Subcutaneous abdominal adipose tissue (tissue), 5 donors: ENCODE results near the gene AKIRIN2.

Source experiments
- H3K27ac ChIP-seq: one replicate; pipeline ENCODE4 v1.7.0; 2013; ENCODE audit warnings: low read depth, mild to moderate bottlenecking, inconsistent platforms, low read length, moderate library complexity
- H3K27me3 ChIP-seq, 5 donors: one replicate each; pipeline ENCODE4 v1.7.0; 2013; ENCODE audit warnings: low read length in 5 of 5, inconsistent platforms in 1 of 5; ENCODE audit not compliant: control insufficient read depth in 5 of 5, insufficient read depth in 4 of 5
- H3K36me3 ChIP-seq, 5 donors: one replicate each; pipeline ENCODE4 v1.7.0; 2013; ENCODE audit warnings: low read length in 5 of 5; ENCODE audit not compliant: control insufficient read depth in 5 of 5, insufficient read depth in 5 of 5
- H3K4me1 ChIP-seq, 5 donors: one replicate each; pipeline ENCODE4 v1.7.0; 2013; ENCODE audit warnings: low read length in 5 of 5, mild to moderate bottlenecking in 3 of 5, moderate library complexity in 1 of 5; ENCODE audit not compliant: control insufficient read depth in 5 of 5, insufficient read depth in 5 of 5
- H3K4me3 ChIP-seq, 5 donors: one replicate each; pipeline ENCODE4 v1.7.0; 2013; ENCODE audit warnings: low read length in 5 of 5, low read depth in 1 of 5
- H3K9ac ChIP-seq, 5 donors: one replicate each; pipeline ENCODE4 v1.7.0; 2013; ENCODE audit warnings: low read length in 5 of 5, mild to moderate bottlenecking in 4 of 5, moderate library complexity in 3 of 5
- H3K9me3 ChIP-seq, 5 donors: one replicate each; pipeline ENCODE4 v1.7.0; 2013; ENCODE audit warnings: low read length in 5 of 5; ENCODE audit not compliant: control insufficient read depth in 5 of 5
- donor health status: healthy.
- donor health status: healthy.
- donor health status: healthy.
- donor health status: healthy.
- donor health status: healthy.

Gene AKIRIN2

GRCh38 chr6:87658516-87658915 is 43.5 kb downstream of the AKIRIN2 start:
- H3K36me3 ChIP-seq, result peaks cover 0 to 8% (median 3%) of the 10 kb centered on the region in 5 donors
- no peaks in the 10 kb centered on the region for H3K27me3 ChIP-seq
- no peak overlapping the region for H3K9ac ChIP-seq
- H3K9me3 ChIP-seq, result no peaks in the 10 kb centered on the region
- H3K27ac ChIP-seq, result no peak overlapping the region
- H3K4me1 ChIP-seq, result peaks cover 0 to 26% (median 0%) of the 10 kb centered on the region in 5 donors
- H3K4me3 ChIP-seq, result no peak overlapping the region

GRCh38 chr6:87656857-87657256 is 45.2 kb downstream of the AKIRIN2 start:
- H3K27ac ChIP-seq, result no peak overlapping the region
- no peak overlapping the region for H3K4me3 ChIP-seq
- H3K9ac ChIP-seq, result no peak overlapping the region
- H3K9me3 ChIP-seq, result no peaks in the 10 kb centered on the region
- H3K27me3 ChIP-seq, result no peaks in the 10 kb centered on the region
- peaks cover 0 to 10% (median 6%) of the 10 kb centered on the region in 5 donors for H3K36me3 ChIP-seq
- peaks cover 0 to 27% (median 0%) of the 10 kb centered on the region in 5 donors for H3K4me1 ChIP-seq

- Histone ChIP-seq H3K9me3 (no peaks in the 10 kb centered on the region), H3K4me1 (peaks cover 0 to 21% (median 0%) of the 10 kb centered on the region in 5 donors), H3K9ac (no peak overlapping the region), H3K4me3 (no peak overlapping the region), H3K36me3 (peaks cover 0 to 13% (median 6%) of the 10 kb centered on the region in 5 donors), H3K27ac (no peak overlapping the region), H3K27me3 (no peaks in the 10 kb centered on the region)
Measured at GRCh38 chr6:87655824-87656223, 46.2 kb downstream of the AKIRIN2 start.

GRCh38 chr6:87654875-87655454 is 47.1 kb downstream of the AKIRIN2 start:
- Histone ChIP-seq H3K4me1 (peaks cover 0 to 12% (median 0%) of the 10 kb centered on the region in 5 donors), H3K27me3 (no peaks in the 10 kb centered on the region), H3K9me3 (no peaks in the 10 kb centered on the region), H3K36me3 (peaks cover 0 to 13% (median 4%) of the 10 kb centered on the region in 5 donors), H3K27ac (no peak overlapping the region), H3K9ac (no peak overlapping the region), H3K4me3 (no peak overlapping the region)

GRCh38 chr6:87654122-87654521 is 47.9 kb downstream of the AKIRIN2 start:
- H3K9me3 ChIP-seq, result no peaks in the 10 kb centered on the region
- H3K27me3 ChIP-seq, result no peaks in the 10 kb centered on the region
- peaks cover 0 to 13% (median 4%) of the 10 kb centered on the region in 5 donors for H3K36me3 ChIP-seq
- no peak overlapping the region for H3K27ac ChIP-seq
- no peak overlapping the region for H3K4me3 ChIP-seq
- peaks cover 0 to 11% (median 0%) of the 10 kb centered on the region in 5 donors for H3K4me1 ChIP-seq
- no peak overlapping the region for H3K9ac ChIP-seq

GRCh38 chr6:87653074-87653962 is 48.7 kb downstream of the AKIRIN2 start:
- no peaks in the 10 kb centered on the region for H3K27me3 ChIP-seq
- H3K36me3 ChIP-seq, result peaks cover 0 to 13% (median 3%) of the 10 kb centered on the region in 5 donors
- peak overlapping the region; percentile 33 for H3K27ac ChIP-seq
- no peak overlapping the region for H3K9ac ChIP-seq
- H3K4me3 ChIP-seq, result no peak overlapping the region
- H3K4me1 ChIP-seq, result peaks cover 0 to 7% (median 0%) of the 10 kb centered on the region in 5 donors
- H3K9me3 ChIP-seq, result no peaks in the 10 kb centered on the region

GRCh38 chr6:87645080-87645479 is 57.0 kb downstream of the AKIRIN2 start:
- Histone ChIP-seq H3K27ac (no peak overlapping the region), H3K9ac (peak overlapping the region in 2 of 5 donors; percentile 26 to 33), H3K27me3 (no peaks in the 10 kb centered on the region), H3K36me3 (peaks cover 0 to 10% (median 0%) of the 10 kb centered on the region in 5 donors), H3K4me3 (peak overlapping the region in 3 of 5 donors; percentile 4 to 51 (median 47)), H3K9me3 (no peaks in the 10 kb centered on the region), H3K4me1 (no peaks in the 10 kb centered on the region)

- H3K36me3 ChIP-seq, result peaks cover 7 to 19% (median 17%) of the 10 kb centered on the region in 5 donors
- no peak overlapping the region for H3K27ac ChIP-seq
- H3K27me3 ChIP-seq, result no peaks in the 10 kb centered on the region
- no peaks in the 10 kb centered on the region for H3K9me3 ChIP-seq
- no peak overlapping the region for H3K4me3 ChIP-seq
- H3K9ac ChIP-seq, result no peak overlapping the region
- H3K4me1 ChIP-seq, result no peaks in the 10 kb centered on the region
Measured at GRCh38 chr6:87641065-87641692, 60.9 kb downstream of the AKIRIN2 start.

- H3K27ac ChIP-seq, result no peak overlapping the region
- no peaks in the 10 kb centered on the region for H3K27me3 ChIP-seq
- no peaks in the 10 kb centered on the region for H3K9me3 ChIP-seq
Measured at GRCh38 chr6:87639373-87639772, 62.7 kb downstream of the AKIRIN2 start.

GRCh38 chr6:87637106-87637505 is 64.9 kb downstream of the AKIRIN2 start:
- Histone ChIP-seq H3K36me3 (peaks cover 16 to 33% (median 26%) of the 10 kb centered on the region in 5 donors), H3K27ac (no peak overlapping the region), H3K4me1 (no peaks in the 10 kb centered on the region), H3K27me3 (no peaks in the 10 kb centered on the region), H3K9me3 (no peaks in the 10 kb centered on the region), H3K4me3 (no peak overlapping the region), H3K9ac (no peak overlapping the region)

More at GRCh38 chr6:87639373-87639772, 62.7 kb downstream of the AKIRIN2 start:
- H3K9ac ChIP-seq, result no peak overlapping the region
- H3K36me3 ChIP-seq, result peaks cover 11 to 31% (median 23%) of the 10 kb centered on the region in 5 donors
- no peaks in the 10 kb centered on the region for H3K4me1 ChIP-seq
- H3K4me3 ChIP-seq, result no peak overlapping the region
